ENCODE results near the gene PSME2. TPM values are rescaled to one million over a fixed set of nuclear protein-coding genes. Genes with fewer than 3 reads are reported as not detected.

PSME2 gene
- total and polyA plus RNA-seq, 9 of the 15 experiments (the other 6 are each of a cell fraction or from before 2014, with no cell fraction given) = 111 to 579 (median 159) TPM

- TF ChIP-seq, protein P1, sequence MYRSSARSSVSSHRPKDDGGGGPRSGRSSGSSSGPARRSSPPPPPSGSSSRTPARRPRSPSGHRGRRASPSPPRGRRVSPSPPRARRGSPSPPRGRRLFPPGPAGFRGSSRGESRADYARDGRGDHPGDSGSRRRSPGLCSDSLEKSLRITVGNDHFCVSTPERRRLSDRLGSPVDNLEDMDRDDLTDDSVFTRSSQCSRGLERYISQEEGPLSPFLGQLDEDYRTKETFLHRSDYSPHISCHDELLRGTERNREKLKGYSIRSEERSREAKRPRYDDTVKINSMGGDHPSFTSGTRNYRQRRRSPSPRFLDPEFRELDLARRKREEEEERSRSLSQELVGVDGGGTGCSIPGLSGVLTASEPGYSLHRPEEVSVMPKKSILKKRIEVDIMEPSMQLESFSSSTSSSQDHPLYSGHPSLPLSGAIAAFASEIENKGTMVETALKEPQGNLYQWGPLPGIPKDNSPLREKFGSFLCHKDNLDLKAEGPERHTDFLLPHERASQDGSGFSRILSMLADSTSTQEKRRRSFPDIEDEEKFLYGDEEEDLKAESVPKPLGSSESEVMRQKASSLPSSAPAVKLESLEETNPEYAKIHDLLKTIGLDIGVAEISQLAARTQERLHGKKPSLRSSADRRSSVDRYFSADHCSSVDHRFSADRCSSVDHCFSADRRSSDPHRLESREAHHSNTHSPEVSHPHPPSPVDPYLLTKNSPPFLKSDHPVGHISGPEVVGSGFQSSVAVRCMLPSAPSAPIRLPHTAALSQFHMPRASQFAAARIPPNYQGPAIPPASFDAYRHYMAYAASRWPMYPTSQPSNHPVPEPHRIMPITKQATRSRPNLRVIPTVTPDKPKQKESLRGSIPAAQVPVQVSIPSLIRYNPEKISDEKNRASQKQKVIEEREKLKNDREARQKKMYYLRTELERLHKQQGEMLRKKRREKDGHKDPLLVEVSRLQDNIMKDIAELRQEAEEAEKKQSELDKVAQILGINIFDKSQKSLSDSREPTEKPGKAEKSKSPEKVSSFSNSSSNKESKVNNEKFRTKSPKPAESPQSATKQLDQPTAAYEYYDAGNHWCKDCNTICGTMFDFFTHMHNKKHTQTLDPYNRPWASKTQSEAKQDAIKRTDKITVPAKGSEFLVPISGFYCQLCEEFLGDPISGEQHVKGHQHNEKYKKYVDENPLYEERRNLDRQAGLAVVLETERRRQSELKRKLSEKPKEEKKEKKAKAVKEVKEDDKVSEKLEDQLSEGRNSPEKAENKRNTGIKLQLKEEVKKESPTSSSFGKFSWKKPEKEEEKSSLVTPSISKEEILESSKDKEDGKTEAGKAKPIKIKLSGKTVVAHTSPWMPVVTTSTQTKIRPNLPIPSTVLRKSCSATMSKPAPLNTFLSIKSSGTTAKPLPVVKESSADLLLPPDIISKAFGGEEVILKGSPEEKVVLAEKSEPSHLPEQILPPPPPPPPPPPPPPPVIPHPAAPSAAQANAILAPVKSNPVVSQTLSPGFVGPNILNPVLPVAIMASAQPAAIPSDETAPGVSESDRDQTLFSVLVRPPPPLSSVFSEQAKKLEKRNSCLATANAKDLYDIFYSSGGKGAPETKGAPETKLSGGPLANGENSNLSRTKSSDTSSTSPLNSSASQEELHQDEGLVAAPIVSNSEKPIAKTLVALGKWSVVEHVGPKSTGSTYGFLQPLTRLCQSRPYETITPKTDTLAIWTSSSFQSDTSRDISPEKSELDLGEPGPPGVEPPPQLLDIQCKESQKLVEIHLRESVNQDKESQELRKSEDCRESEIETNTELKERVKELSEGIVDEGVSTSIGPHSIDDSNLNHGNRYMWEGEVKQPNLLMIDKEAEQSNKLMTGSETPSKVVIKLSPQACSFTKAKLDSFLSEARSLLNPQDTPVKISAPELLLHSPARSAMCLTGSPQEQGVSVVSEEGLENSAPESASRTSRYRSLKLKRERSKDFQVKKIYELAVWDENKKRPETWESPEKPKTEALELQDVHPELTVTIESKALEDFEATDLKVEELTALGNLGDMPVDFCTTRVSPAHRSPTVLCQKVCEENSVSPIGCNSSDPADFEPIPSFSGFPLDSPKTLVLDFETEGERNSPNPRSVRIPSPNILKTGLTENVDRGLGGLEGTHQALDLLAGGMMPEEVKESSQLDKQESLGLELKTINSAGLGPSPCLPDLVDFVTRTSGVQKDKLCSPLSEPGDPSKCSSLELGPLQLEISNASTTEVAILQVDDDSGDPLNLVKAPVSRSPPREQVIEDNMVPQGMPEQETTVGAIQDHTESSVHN (IDR thresholded peaks at IDR 0.05; ENCODE audit: borderline replicate concordance in 1 of 2, low read depth in 1 of 2) = no peak
- no peak for TF ChIP-seq SIN3B (IDR thresholded peaks at IDR 0.05; ENCODE audit: low read depth)
Measured at GRCh38 chr14:24172871-24173281, 26.5 kb upstream of the PSME2 start (continued).

All from K562 (cell line).